ENCODE results near the gene PLEKHG4B. TPM values are rescaled to one million over a fixed set of nuclear protein-coding genes. Genes with fewer than 3 reads are reported as not detected.

The PLEKHG4B gene
- total RNA-seq, 1 donor from 2014 or later, result not detected

- Histone ChIP-seq H3K4me3 (peak overlapping the region; percentile 7 to 45), H3K9me3 (no peaks in the 10 kb centered on the region), H3K4me1 (peaks cover 6% of the 10 kb centered on the region in 2 donors), H3K27me3 (no peaks in the 10 kb centered on the region), H3K36me3 (no peaks in the 10 kb centered on the region), H3K27ac (no peak overlapping the region)
- DNase-seq (ENCODE audit: low spot score in 2 of 2), result peak; percentile 51 to 90
- TF ChIP-seq, protein P1, sequence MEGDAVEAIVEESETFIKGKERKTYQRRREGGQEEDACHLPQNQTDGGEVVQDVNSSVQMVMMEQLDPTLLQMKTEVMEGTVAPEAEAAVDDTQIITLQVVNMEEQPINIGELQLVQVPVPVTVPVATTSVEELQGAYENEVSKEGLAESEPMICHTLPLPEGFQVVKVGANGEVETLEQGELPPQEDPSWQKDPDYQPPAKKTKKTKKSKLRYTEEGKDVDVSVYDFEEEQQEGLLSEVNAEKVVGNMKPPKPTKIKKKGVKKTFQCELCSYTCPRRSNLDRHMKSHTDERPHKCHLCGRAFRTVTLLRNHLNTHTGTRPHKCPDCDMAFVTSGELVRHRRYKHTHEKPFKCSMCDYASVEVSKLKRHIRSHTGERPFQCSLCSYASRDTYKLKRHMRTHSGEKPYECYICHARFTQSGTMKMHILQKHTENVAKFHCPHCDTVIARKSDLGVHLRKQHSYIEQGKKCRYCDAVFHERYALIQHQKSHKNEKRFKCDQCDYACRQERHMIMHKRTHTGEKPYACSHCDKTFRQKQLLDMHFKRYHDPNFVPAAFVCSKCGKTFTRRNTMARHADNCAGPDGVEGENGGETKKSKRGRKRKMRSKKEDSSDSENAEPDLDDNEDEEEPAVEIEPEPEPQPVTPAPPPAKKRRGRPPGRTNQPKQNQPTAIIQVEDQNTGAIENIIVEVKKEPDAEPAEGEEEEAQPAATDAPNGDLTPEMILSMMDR (IDR thresholded peaks at IDR 0.05), result peak; percentile 85 to 95 (median 92)
- intact Hi-C loops (cut with DNase I), result loop anchor here (1.0 kb wide), 1 partner anchor 30 kb away; the partner anchor contains the start of genes CCDC127 and SDHA
These were observed 96.8 kb downstream of the PLEKHG4B start for GRCh38 chr5:188488-189481.

GRCh38 chr5:189486-189885, 97.5 kb downstream of the PLEKHG4B start:
- Histone ChIP-seq H3K27ac (no peak overlapping the region), H3K4me1 (peaks cover 6% of the 10 kb centered on the region in 2 donors), H3K9me3 (no peaks in the 10 kb centered on the region), H3K36me3 (no peaks in the 10 kb centered on the region), H3K27me3 (no peaks in the 10 kb centered on the region), H3K4me3 (no peak overlapping the region)
- TF ChIP-seq, protein P1 (IDR thresholded peaks at IDR 0.05), result no peak
- intact Hi-C loops (cut with DNase I), result no loop called here
- DNase-seq (ENCODE audit: low spot score in 2 of 2), result no peak

GRCh38 chr5:189976-190365, 98.0 kb downstream of the PLEKHG4B start:
- no peaks in the 10 kb centered on the region for H3K27me3 ChIP-seq

DNA sequence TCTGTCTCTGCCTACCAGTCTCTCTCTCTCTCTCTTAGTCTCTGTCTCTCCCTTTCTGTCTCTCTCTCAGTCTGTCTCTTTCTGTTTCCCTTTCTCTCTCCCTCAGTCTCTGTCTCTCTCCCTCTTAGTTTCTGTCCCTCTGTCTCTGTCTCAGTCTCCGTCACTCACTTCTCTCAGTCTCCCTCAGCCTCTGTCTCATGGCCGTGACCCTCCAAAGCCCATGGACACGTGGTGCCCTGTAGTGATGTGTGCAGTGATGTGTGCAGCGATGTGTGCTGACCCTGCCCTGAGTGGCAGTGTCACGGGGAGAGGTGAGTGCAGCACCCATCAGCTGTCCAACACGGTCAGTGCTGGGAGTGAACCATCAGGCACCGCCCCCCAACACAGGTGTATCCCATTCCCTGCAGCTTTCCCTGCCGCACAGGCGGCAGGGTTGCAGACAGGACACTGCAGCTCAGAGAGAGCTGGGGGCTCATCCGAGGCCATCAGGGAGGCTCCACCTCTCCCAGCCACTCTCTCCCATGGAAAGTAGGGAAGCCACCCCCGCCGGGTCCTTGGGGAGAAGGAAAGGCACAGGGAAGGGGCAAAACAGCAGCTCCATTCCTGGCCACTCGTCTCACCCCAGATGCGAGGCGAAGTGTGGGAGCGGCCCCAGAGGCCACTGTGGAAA, 98.5 kb downstream of the PLEKHG4B start:
- peaks cover 6% of the 10 kb centered on the region in 2 donors for H3K4me1 ChIP-seq
- H3K9me3 ChIP-seq, result no peaks in the 10 kb centered on the region
- H3K36me3 ChIP-seq, result no peaks in the 10 kb centered on the region
- TF ChIP-seq, protein P1 (IDR thresholded peaks at IDR 0.05), result no peak
- H3K27ac ChIP-seq, result peak overlapping the region; percentile 17 to 51
- no peak for DNase-seq (ENCODE audit: low spot score in 2 of 2)
- no peaks in the 10 kb centered on the region for H3K27me3 ChIP-seq
- intact Hi-C loops (cut with DNase I), result no loop called here
- H3K4me3 ChIP-seq, result peak overlapping the region in 1 of 2 donors; percentile 50

More at GRCh38 chr5:189976-190365, 98.0 kb downstream of the PLEKHG4B start:
- H3K4me1 ChIP-seq, result peaks cover 6% of the 10 kb centered on the region in 2 donors
- intact Hi-C loops (cut with DNase I), result no loop called here
- H3K36me3 ChIP-seq, result no peaks in the 10 kb centered on the region
- H3K9me3 ChIP-seq, result no peaks in the 10 kb centered on the region
- H3K4me3 ChIP-seq, result no peak overlapping the region
- TF ChIP-seq, protein P1 (IDR thresholded peaks at IDR 0.05), result no peak
- DNase-seq (ENCODE audit: low spot score in 2 of 2), result no peak
- no peak overlapping the region for H3K27ac ChIP-seq

DNA sequence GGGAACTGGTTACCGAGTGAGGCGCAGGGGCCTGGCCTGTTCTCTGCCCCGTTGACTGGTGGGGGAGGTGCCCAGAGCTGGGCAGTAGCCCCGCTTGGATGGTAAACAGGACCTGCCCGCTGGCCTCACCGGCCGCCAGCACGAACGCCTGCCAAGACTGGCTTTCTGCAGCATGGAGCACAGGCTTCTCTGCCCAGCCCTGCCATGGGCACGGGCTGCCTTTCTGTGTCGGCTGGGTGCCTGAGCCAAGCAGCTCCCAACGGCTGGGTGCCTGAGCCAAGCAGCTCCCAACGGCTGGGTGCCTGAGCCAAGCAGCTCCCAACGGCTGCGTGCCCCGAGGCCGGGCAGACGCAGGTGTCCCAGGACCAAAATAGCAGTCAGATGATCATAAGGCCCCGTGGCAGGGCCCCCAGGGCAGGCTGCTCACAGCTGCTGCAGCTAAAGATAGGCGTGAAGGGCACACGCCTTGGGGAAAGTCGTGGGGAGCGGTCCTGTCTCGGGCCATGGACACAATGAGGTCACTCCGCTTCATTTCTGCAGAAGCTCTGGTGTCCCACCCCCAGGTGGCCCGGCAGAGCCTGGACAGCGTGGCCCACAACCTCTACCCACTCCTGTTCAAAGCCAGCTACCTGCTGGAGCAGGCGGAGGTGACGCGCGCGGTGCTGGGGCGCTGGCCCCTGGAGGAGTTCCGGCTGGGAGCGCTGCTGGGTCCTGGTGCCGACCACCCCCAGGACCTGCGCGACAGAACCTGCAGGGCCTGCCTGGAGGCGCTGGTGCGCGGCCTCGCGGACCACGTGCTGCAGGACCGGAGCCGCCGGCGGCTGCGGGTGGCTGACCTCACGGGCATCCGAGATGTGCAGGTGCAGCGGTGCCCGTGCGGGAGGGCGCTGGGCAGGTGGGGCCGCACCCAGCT, 99.3 kb downstream of the PLEKHG4B start, which contains the start of gene LRRC14B:
TSS of gene LRRC14B (plus strand) at position 460 of the 913 bp plus-strand sequence. CDS start at position 504, 44 bp downstream.
- Histone ChIP-seq H3K4me1 (peaks cover 6% of the 10 kb centered on the region in 2 donors), H3K27me3 (no peaks in the 10 kb centered on the region), H3K4me3 (peak within 1 kb of the TSS; percentile 14 to 50), H3K27ac (peak within 1 kb of the TSS; percentile 17 to 51), H3K36me3 (no peaks in the 10 kb centered on the region), H3K9me3 (no peaks in the 10 kb centered on the region)
- DNase-seq (ENCODE audit: low spot score in 2 of 2), result peak in 1 of 2 donors; percentile 36
- intact Hi-C loops (cut with DNase I), result no loop called here
- TF ChIP-seq, protein P1 (IDR thresholded peaks at IDR 0.05), result no peak
